Measurements from ENCODE around the gene TMPRSS13.
"Not testable (repeated sequence)": the region's sequence is repeated elsewhere in the genome, so short reads cannot be mapped to it uniquely, and the experiment has no call there.

The TMPRSS13 gene

GRCh38 chr11:117929142-117929915 is at the start of gene TMPRSS13:
Gene TMPRSS13 (minus strand): TSS chr11:117929402. CDS start chr11:117929307, 95 bp downstream.
- DNase-seq, result peak; percentile 61

- no peak for DNase-seq
Measured at GRCh38 chr11:117978991-117979390, 49.8 kb upstream of the TMPRSS13 start.

DNA sequence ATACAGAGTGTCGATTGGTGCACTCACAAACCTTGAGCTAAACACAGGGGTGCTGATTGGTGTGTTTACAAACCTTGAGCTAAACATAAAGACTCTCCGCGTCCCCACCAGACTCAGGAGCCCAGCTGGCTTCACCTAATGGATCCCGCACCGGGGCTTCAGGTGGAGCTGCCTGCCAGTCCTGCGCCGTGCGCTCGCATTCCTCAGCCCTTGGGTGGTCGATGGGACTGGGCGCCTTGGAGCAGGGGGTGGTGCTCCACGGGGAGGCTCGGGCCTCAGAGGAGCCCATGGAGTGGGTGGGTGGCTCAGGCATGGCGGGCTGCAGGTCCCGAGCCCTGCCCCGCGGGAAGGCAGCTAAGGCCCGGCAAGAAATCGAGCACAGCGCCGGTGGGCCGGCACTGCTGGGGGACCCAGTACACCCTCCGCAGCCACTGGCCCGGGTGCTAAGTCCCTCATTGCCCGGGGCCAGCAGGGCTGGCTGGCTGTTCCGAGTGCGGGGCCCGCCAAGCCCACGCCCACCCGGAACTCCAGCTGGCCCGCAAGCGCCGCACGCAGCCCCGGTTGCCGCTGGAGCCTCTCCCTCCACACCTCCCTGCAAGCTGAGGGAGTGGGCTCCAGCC is 49.2 kb upstream of the TMPRSS13 start:
- not testable (repeated sequence) for DNase-seq

DNA sequence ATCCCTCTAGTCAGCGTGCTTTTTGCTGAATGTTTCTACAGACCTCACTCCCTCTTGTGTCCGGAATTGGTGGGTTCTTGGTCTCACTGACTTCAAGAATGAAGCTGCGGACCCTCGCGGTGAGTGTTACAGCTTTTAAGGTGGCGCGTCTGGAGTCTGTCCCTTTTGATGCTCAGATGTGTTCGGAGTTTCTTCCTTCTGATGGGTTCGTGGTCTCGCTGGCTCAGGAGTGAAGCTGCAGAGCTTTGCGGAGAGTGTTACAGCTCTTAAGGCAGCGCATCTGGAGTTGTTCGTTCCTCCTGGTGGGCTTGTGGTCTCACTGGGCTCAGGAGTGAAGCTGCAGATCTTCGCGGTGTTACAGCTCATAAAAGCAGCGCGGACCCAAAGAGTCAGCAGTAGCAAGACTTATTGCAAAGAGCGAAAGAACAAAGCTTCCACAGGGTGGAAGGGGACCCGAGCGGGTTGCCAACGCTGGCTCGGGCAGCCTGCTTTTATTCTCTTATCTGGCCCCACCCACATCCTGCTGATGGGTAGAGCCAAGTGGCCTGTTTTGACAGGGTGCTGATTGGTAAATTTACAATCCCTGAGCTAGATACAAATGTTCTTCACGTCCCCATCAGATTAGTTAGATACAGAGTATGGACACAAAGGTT is 48.5 kb upstream of the TMPRSS13 start:
- not testable (repeated sequence) for DNase-seq

GRCh38 chr11:117977029-117977428 is 47.8 kb upstream of the TMPRSS13 start:
- DNase-seq, result no peak

DNA sequence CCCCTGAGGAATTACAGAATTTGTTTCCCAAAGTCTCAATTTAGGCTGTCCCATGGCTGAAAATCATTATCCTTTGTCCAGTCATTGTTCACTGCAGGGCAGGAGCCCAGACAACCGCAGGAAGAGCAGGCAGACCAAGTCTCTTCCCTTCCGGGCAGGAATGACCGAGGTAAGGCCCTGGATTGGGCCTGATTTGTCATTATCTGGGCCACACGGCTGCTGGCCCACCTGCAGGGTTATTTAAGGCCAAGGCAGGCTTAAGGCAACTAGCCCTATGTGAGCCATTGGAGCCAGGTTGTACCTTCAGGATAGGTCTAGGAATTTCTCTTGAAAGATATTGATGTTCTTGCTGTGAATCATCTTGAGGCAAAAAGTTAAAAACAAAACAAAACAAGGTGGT is 47.2 kb upstream of the TMPRSS13 start:
- DNase-seq, result no peak

- DNase-seq, result no peak
Measured at GRCh38 chr11:117973503-117973860, 44.3 kb upstream of the TMPRSS13 start.

DNA sequence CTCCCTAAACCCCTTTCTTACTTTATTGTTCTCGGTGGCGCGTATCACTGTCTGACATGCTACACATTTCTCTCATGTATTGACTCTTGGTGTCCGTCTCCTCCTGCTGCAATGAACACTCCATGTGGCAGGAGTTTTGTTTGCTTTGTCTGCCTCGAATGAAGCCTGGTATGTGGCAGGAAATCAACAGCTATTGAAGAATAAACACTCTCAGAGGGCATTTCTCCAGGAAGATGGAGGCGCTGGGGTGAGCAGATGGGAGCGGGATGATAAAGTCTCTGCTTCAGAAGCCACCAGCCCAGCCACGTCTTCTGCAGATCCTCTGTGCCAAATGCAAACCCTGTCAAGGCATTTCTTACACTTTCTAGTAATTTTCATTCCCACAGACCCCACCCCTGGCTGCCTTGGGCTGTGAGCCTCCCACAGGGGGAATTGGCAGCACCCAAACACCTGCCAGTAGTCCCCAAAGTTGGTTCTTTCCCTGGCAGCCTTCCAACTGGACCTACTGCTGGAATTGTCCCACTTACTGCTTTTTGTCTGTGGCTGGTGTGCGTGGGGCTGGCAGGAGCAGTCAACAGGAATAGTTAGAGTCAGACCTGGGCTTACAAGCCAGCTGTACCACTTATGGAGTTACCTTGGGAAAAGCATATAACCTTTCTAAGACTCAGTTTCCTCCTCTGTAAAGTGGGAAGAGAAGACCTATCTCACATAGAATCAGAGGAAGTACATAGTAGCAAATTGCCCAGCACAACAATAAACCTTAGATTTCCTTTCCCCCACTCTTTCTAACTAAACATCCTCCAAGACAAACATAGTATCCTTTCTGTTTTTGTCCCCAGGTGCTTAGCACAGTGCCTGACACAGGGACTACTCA is 43.7 kb upstream of the TMPRSS13 start:
- DNase-seq, result peak; percentile 75

- no peak for DNase-seq
Measured at GRCh38 chr11:117972044-117972443, 42.8 kb upstream of the TMPRSS13 start.

DNA sequence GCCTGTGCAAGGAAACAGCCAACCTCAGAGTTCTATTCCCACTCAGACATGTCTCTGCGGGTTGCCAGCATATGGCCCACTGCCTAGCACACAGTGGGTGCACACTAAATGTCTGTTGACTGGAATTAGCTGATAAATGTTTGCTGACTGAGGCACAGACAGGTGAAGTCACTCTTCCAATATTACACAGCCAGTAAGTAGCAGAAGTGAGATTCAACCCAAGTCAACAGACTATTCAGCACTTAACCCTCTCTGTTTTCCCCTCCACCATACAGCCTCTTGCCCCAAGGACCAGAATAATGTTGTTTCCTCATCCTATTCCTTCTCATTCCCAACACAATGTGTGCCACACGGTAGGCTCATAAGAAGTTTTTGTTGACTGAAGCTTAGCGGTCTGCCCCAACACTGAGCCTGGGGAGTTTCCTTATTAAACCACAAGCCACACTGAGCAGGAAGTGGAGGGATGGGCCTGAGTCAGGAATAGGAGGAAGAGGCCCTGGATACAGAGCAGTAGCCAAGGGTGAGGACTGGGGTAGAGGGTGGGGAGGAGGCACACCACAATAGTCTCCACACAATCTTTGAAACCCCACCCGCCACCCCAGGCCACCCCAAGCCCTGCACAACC is 41.3 kb upstream of the TMPRSS13 start:
- DNase-seq, result no peak

- DNase-seq, result no peak
Measured at GRCh38 chr11:117969160-117969991, 40.2 kb upstream of the TMPRSS13 start.

GRCh38 chr11:117966908-117967307 is 37.7 kb upstream of the TMPRSS13 start:
- DNase-seq, result no peak

GRCh38 chr11:117962826-117963225 is 33.6 kb upstream of the TMPRSS13 start:
- no peak for DNase-seq

DNA sequence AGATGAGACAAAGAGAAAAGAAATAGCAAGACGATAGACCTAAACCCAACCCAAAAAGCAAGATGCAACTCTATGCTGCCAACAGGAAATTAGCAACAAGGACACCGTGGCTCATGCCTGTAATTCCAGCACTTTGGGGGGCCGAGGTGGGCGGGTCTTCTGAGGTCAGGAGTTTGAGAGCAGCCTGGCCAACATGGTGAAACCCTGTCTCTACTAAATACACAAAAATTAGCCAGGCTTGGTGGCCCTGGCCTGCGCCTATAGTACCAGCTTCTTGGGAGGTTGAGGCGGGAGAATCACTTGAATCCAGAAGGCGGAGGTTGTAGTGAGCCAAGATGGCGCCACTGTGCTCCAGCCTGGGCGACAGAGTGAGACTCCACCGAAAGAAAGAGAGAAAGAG is 32.7 kb upstream of the TMPRSS13 start:
- no peak for DNase-seq

- DNase-seq, result no peak
Measured at GRCh38 chr11:117960406-117960805, 31.2 kb upstream of the TMPRSS13 start.

- DNase-seq, result no peak
Measured at GRCh38 chr11:117959438-117960149, 30.4 kb upstream of the TMPRSS13 start.

DNA sequence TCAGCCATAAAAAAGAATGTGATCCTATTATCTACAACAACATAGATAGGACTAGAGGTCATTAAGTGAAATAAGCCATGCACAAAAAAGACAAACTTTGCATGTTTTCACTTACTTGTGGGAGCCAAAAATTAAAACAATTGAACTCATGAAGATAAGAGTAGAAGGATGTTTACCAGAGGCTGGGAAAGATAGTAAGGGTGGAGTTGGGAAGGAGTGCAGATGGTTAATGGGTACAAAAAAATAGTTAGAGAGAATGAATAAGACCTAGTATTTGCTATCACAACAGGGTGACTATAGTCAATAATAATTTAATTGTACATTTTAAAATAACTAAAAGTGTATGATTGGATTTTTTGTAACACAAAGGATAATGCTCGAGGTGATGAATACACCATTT is 29.7 kb upstream of the TMPRSS13 start:
- DNase-seq, result no peak

GRCh38 chr11:117953024-117953671 is 23.9 kb upstream of the TMPRSS13 start:
- DNase-seq, result peak; percentile 24

DNA sequence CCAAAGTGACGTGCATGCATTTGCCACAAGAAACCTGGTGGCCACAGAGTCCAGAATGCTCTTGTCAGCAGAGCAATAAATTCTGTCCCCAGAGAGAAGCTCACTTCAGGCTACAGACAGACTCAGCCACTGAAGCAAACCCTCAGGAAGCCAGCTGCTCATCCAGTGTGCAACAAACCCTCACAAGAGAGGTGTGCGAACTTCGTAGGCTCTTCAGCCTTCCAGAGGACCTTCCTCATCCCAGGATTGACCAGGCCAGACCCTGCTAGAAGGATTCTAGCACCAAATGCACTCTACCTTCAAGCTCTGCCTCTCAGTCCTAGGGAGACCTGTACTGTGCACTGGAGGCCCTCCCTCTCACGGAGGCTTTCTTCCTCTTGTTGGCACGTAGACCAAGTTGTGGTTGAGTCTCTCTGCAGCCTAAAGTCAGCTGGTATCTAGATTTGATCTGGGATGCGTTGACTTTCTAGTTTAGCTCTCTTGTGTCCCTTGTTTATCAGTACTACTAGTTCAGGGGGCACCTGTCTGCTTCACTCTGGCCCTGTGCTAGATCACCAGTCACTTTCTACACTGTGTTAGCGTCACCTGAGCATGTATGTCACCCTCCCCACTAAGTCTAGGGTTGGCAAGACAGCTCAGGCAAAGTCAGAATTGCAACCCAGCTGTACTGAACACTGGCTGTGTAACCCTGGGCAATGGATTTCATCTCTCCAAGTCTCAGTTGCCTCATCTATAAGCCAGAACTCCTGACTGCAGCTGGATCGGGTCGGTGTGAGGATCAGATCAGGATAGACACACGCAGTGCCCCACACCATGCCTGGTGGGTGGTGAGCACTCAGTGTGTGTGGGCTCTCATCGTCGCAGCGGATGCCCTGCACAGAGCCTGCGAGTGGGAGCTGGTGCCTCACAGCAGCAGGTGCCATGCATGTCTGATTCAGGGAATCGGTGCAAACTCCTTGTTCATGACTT is 22.1 kb upstream of the TMPRSS13 start:
- DNase-seq, result peak; percentile 23

Measured in NCI-H510A treated with DMSO at 0.1 percent for 48 hours (cell line).